Astrocyte of the cerebellum (primary cell): ENCODE results near the gene ZNF641.

Experiments used
- DNase-seq: peaks from one replicate; pipeline ENCODE4 v3.0.0-alpha.2; 2011; ENCODE audit warnings: low read depth
- H3K4me3 ChIP-seq: 2 replicates; pipeline ENCODE4 v1.5.1; 2011; ENCODE audit warnings: mild to moderate bottlenecking, low read depth, low read length, moderate library complexity
- in situ Hi-C: cut with HindIII; loops from 2 replicates; pipeline ENCODE4 v1.10.0; 2017; ENCODE audit warnings: low sequenced_read_pairs
- TF ChIP-seq, protein P1 (sequence below): IDR thresholded peaks from 2 replicates; pipeline ENCODE4 v1.5.1; 2012; ENCODE audit warnings: low read length, low read depth, moderate library complexity, mild to moderate bottlenecking; ENCODE audit errors: missing control alignments

The ZNF641 gene

DNA sequence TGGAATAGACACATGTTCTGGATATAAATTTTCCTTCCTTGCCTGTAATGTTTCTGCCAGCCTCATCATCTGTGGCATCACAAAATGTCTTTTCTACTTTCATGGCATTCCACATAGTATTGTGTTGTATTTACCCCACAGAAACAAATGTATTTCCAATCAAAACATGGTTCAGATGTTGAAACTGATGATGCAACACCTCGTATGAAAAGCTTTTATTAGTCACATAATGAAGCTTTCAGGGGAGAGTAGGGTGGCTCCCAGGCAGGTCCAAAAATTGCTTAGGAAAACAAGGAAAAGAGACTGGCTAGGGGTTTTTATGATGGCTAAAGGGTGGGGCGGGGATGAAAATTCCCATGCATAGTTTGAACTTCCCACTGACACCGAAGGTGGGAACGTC, 29.1 kb upstream of the ZNF641 start:
- DNase-seq, result no peak
- TF ChIP-seq, protein P1, sequence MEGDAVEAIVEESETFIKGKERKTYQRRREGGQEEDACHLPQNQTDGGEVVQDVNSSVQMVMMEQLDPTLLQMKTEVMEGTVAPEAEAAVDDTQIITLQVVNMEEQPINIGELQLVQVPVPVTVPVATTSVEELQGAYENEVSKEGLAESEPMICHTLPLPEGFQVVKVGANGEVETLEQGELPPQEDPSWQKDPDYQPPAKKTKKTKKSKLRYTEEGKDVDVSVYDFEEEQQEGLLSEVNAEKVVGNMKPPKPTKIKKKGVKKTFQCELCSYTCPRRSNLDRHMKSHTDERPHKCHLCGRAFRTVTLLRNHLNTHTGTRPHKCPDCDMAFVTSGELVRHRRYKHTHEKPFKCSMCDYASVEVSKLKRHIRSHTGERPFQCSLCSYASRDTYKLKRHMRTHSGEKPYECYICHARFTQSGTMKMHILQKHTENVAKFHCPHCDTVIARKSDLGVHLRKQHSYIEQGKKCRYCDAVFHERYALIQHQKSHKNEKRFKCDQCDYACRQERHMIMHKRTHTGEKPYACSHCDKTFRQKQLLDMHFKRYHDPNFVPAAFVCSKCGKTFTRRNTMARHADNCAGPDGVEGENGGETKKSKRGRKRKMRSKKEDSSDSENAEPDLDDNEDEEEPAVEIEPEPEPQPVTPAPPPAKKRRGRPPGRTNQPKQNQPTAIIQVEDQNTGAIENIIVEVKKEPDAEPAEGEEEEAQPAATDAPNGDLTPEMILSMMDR, result no peak

DNA sequence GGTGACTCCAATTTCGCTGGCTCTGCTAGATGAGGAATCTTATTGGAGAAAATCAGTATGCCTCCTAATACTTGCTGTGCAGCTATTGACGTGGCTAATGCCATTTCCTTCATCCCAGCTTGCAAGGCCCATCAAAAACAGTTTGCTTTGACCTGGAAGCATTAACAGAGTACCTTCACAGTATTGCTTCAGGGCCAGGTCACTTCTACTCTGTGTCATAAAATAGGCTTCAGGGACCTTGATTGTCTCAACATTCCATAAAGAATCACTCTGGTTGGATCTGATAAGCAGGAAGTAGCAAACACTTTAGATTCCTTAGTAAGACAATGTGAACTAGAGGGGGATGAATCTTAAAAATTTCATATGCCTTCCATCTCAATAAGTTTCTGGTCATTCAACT, 26.9 kb upstream of the ZNF641 start:
- H3K4me3 ChIP-seq, result no peak overlapping the region
- in situ Hi-C loops, result no loop called here
- TF ChIP-seq, protein P1, result no peak
- DNase-seq, result no peak

More for the DNA sequence above, 29.1 kb upstream of the ZNF641 start:
- H3K4me3 ChIP-seq, result no peak overlapping the region
- in situ Hi-C loops, result no loop called here

DNA sequence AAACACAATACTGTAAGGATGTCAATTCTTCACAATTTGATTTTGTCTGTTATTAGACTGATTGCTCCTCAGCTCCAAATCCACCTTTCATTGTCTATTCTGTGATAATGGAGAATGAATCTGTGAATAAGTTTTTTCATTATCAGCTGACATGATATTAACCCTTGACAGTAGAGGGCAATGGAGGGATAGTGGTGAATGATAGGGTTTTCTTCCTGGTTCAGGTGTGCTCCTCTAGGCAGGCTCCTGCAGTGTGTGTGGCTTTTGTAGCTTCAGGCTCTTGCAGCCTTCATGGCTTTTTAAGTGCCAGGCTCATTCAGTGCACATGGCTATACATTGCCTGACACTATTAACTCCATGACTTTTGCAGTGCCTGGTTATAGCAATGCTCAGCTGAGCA, 23.4 kb upstream of the ZNF641 start:
- no peak for DNase-seq

DNA sequence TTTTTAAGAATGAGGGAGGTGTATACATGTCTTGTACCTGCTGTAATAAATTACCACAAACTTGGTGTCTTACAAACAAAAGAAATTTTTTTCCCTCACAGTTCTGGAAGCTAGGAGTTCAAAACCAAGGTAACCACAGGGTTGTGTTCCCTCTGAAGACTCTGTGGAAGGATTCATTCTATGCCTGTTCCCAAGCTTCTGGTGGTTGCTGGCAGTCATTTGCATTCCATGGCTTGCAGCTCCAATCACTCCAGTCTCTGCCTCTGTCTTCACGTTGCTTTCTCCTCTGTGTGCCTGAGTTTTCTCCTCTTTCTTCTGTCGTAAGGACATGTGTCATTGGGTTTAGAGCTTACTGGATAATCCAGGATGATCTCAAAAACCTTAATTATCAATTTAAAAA, 15.4 kb upstream of the ZNF641 start:
- TF ChIP-seq, protein P1, result no peak
- H3K4me3 ChIP-seq, result no peak overlapping the region
- in situ Hi-C loops, result no loop called here
- DNase-seq, result no peak

More for the DNA sequence above, 23.4 kb upstream of the ZNF641 start:
- TF ChIP-seq, protein P1, result no peak
- in situ Hi-C loops, result no loop called here
- H3K4me3 ChIP-seq, result no peak overlapping the region

DNA sequence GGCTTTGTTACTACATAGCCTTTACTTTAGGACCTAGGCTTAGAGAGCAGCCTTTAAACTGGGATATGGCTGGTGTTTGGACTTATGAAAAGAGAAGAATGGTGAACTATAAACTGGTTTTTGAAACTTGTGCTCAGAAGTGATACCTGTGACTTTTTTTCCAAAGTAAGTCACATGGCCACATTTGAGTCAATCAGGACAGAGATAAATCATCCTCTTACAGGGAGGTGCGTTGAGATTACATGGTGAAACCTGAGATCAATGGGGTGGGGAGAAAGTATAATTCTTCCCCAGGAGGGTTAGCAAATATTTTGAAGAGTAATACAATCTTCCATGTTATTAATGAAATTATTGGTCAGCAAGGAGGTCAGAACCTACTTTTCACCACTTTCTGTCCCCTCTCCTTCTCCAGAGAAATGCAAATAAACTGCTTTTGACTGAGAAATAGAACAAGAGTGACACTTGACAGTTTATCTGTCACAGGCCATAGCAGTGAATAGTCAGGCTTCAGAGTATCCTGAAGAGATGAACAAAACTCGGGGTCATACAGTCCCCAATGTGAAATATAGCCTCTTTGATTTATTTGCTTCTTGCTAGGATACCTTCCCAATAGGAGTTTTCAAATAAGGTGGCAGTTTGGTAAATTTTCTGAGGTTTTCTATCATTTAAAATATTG, 11.1 kb upstream of the ZNF641 start:
- TF ChIP-seq, protein P1, result no peak
- in situ Hi-C loops, result no loop called here
- H3K4me3 ChIP-seq, result no peak overlapping the region
- DNase-seq, result no peak

DNA sequence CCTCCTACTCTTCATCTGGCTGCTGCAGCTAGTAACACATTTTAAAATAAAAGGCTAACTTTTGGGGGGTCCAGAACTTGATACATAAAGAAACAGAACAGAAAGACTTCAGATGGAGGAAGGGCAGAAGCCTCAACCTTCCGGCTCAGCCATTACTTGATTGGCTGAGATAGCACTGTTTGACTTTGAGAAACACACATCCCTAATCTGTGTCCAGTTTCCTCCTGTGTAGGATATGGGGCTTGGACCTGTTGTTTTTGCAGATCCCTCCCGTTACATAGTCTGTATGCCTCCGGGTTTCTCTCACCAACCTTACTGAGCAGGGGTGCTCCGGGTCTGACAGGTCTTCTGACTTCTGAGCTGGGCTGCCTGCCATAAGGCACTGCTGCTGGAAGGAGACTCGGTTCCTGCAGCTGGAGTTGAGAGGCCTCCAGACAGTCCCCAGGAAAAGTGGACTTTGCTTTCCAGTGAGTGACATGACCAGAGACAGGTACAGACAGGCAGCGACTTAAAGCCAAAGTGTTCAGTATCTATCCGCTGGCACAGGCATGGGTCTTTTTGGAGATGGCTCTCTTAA, 8.3 kb upstream of the ZNF641 start:
- H3K4me3 ChIP-seq, result no peak overlapping the region
- DNase-seq, result no peak
- TF ChIP-seq, protein P1, result no peak
- in situ Hi-C loops, result no loop called here
